ENCODE data around the gene CDK12.
A peak's percentile ranks its signal among the peaks of the same experiment; 100 is the strongest.
"Not testable (repeated sequence)": the region's sequence is repeated elsewhere in the genome, so short reads cannot be mapped to it uniquely, and the experiment has no call there.

The CDK12 gene

GRCh38 chr17:39461113-39461925 lies at the start of gene CDK12:
Gene CDK12 (plus strand): TSS chr17:39461486. CDS start chr17:39462072, 586 bp downstream.
- peak; percentile 98 for DNase-seq (ENCODE audit: low spot score)

- DNase-seq (ENCODE audit: low spot score), result no peak
These were observed 45.1 kb upstream of the CDK12 start for GRCh38 chr17:39416141-39416540.

GRCh38 chr17:39429600-39429999 lies 31.7 kb upstream of the CDK12 start:
- no peak for DNase-seq (ENCODE audit: low spot score)

GRCh38 chr17:39439868-39440267 lies 21.4 kb upstream of the CDK12 start:
- DNase-seq (ENCODE audit: low spot score), result not testable (repeated sequence)

GRCh38 chr17:39443326-39443725 lies 18.0 kb upstream of the CDK12 start:
- no peak for DNase-seq (ENCODE audit: low spot score)

- no peak for DNase-seq (ENCODE audit: low spot score)
These were observed 13.7 kb upstream of the CDK12 start for GRCh38 chr17:39447561-39447960.

- no peak for DNase-seq (ENCODE audit: low spot score)
These were observed 11.2 kb upstream of the CDK12 start for GRCh38 chr17:39450051-39450450.

GRCh38 chr17:39450847-39451581 lies 10.3 kb upstream of the CDK12 start, which contains the start of gene MED1:
Gene MED1 (minus strand): TSS chr17:39451263. CDS start chr17:39451062, 201 bp downstream.
- peak; percentile 98 for DNase-seq (ENCODE audit: low spot score)

- DNase-seq (ENCODE audit: low spot score), result no peak
These were observed 5.4 kb upstream of the CDK12 start for GRCh38 chr17:39455919-39456318.

GRCh38 chr17:39461926-39462569 lies 762 bp downstream of the CDK12 start:
- peak; percentile 84 for DNase-seq (ENCODE audit: low spot score)

- DNase-seq (ENCODE audit: low spot score), result peak; percentile 23
These were observed 1.5 kb downstream of the CDK12 start for GRCh38 chr17:39462631-39463375.

GRCh38 chr17:39464639-39465181 lies 3.4 kb downstream of the CDK12 start:
- not testable (repeated sequence) for DNase-seq (ENCODE audit: low spot score)

- DNase-seq (ENCODE audit: low spot score), result not testable (repeated sequence)
These were observed 7.3 kb downstream of the CDK12 start for GRCh38 chr17:39468610-39469009.

- no peak for DNase-seq (ENCODE audit: low spot score)
These were observed 12.0 kb downstream of the CDK12 start for GRCh38 chr17:39473310-39473709.

GRCh38 chr17:39479631-39480030 lies 18.3 kb downstream of the CDK12 start:
- not testable (repeated sequence) for DNase-seq (ENCODE audit: low spot score)

GRCh38 chr17:39483506-39483905 lies 22.2 kb downstream of the CDK12 start:
- no peak for DNase-seq (ENCODE audit: low spot score)

- DNase-seq (ENCODE audit: low spot score), result no peak
These were observed 22.9 kb downstream of the CDK12 start for GRCh38 chr17:39484178-39484577.

GRCh38 chr17:39485555-39485954 lies 24.3 kb downstream of the CDK12 start:
- peak; percentile 74 for DNase-seq (ENCODE audit: low spot score)

- peak; percentile 50 for DNase-seq (ENCODE audit: low spot score)
These were observed 25.0 kb downstream of the CDK12 start for GRCh38 chr17:39486242-39486641.

GRCh38 chr17:39487490-39487889 lies 26.2 kb downstream of the CDK12 start:
- DNase-seq (ENCODE audit: low spot score), result not testable (repeated sequence)

GRCh38 chr17:39487946-39488345 lies 26.7 kb downstream of the CDK12 start:
- no peak for DNase-seq (ENCODE audit: low spot score)
